HG02884 (cell line): ENCODE data around the gene OCIAD2.
"Not testable (repeated sequence)": the region's sequence is repeated elsewhere in the genome, so short reads cannot be mapped to it uniquely, and the experiment has no call there.

Experiments used
- ATAC-seq: cut with Tn5 transposase; IDR thresholded peaks from one replicate; pipeline ENCODE4 v1.9.1; 2021; ENCODE audit warnings: mild to moderate bottlenecking, moderate library complexity; ENCODE audit not compliant: unreplicated experiment

OCIAD2 gene

DNA sequence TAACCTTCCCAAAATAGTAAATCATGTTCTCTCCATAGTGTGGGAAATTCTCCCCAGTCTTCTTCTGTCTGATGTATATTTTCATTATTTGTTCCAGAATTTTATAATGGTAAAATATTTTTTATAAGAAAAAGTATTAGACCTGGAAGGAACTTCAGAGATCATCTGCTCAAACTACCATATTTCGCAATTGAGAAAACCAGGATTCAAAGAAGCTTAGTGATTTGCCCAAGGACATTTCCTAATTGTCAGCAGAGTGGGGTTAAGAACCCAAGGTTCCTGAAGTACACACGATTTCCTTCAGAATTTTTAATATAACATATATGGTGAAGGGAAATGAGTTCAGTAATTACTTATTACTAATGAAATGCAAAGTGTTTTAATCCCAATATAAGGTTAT, 51.6 kb downstream of the OCIAD2 start:
- ATAC-seq = no peak

- ATAC-seq = no peak
Observed at GRCh38 chr4:48854395-48854683, 52.2 kb downstream of the OCIAD2 start.

DNA sequence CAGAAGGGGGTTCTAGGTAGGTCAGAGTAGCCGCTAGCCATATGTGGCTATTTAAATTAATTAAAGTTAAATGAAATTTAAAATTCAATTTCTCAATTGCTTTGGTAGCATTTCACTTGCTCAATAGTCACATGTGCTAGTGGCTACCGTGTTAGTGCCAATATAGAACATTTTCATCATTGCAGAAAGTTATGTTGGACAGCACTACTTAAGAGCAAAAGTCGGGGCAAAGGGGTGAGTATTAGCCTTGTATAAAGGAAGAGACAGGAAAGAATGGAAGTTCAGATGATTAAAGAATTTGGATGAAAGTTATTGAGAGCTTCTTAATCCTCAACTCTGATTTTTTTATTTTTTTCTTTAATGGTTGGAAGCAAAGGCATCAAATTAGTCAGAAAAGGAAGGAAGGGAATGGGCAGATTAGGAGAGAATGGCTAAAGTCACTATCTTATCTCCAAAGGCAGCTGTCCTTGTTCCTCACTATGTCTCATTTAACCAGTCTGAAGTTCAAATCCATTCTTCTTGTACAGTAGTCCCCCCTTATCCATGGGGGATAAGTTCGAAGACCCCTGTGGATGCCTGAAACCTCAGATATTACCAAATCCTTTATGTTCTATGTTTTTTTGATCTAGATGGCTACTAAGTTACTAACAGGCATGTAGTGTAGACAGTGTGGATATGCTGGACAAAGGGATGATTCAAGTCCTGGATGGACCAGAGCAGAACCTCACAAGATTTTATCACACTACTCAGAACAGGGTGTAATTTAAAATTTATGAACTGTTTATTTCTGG, 52.8 kb downstream of the OCIAD2 start:
- ATAC-seq = no peak

DNA sequence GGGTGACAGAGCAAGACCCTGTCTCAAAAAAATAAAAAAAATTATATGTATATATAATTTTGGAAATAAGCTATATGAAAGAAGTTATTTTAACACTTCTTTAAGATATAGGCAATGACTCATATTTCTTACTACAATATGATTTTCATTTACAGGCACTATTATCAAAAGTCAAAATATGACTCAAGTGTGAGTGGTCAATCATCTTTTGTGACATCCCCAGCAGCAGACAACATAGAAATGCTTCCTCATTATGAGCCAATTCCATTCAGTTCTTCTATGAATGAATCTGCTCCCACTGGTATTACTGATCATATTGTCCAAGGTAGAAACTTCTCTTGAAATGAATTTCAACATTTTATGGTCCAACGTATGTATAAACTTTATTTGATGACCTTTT, 54.9 kb downstream of the OCIAD2 start:
- no peak for ATAC-seq

- ATAC-seq = not testable (repeated sequence)
Observed at GRCh38 chr4:48848799-48849198, 57.8 kb downstream of the OCIAD2 start.

DNA sequence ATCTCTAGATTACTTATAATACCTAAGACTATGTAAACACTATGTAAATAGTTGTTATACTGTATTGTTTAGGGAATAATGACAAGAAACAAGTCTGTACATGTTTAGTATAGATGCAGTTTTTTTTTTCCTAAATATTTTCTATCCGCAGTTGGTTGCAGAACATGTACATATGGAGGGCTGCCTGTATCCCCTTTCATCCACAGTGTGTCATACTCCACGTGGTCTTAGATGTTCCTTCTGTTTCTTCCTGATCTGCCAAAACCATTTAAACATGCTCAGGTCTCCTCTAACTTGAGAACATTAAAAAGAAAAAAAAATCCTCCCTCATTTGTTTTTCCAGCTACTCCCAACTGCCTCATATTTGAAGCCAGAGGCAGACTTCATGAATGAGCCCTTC, 61.7 kb downstream of the OCIAD2 start:
- ATAC-seq = no peak

DNA sequence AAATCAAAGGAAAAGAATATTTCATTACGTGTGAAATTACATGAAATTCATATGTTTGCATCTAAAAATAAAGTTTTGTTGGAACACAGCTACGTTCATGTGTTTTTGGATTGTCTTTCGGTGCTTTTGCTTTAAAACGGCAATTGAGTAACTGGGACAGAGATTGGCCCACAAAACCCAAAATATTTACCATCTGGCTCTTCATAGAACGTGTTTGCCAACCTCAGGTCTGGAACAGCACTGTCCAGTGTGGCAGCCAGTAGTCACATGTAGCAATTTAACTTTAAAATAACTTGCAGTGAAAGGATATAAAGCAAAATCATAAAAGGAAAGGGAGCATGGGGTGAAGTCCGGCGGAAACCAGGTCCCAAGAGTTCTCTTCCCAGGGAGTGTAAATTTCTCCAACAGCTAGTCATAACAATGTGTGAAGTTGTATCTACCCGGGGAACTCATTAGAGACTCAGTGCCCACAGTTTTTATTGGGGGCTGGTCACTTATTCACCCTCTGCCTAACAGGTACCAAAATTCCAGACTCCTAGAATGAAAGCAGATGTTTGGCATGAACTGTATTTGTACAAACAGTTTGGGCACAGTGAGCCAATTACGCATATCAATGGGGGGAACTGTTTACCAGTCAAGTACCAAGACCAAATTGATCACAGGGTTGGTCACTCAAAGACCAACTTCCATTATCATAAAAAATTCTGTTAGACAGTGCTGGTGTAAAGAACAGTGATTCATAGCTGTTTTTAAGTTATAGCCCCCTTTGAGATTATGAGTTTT, 65.3 kb downstream of the OCIAD2 start:
- no peak for ATAC-seq

DNA sequence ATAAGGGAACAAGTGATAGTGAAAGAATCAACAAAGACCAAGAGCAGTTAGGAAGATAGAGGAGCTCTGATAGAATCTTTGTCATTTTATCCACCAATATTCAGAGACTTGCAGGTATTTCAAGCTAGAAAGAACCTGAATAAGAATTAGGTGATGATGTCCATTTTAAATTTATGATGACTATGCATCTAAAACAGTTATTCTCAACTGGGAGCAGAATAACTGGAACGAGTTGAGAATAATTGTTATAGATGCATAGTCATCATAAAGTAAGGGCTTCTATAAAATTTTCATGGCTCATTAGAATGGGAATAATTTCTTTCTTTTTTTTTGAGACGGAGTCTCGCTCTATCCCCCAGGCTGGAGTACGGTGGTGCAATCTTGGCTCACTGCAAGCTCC, 69.9 kb downstream of the OCIAD2 start:
- ATAC-seq = no peak
